ENCODE data around the gene DOCK2. TPM values are rescaled to one million over a fixed set of nuclear protein-coding genes. Genes with fewer than 3 reads are reported as not detected.
A peak's percentile ranks its signal among the peaks of the same experiment; 100 is the strongest.

Gene DOCK2
- total RNA-seq, 1 experiment from 2014 or later: 1.4 TPM

DNA sequence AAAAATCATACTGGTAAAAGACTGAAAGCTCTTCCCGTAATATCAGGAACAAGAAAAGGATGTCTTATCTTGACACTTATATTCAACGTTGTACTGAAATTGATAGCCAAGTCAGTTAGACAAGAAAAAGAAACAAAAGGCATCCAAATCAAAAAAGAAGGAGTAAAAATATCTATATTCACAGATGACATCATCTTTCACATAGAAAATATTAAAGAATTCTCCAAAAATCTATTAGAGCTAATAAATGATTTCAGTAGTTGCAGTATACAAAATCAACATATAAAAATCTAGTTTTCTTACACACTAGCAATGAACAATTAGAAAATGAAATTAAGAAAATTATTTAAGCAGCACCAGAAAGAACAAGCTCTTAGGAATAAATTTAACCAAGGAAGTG lies 29.2 kb upstream of the DOCK2 start:
- intact Hi-C loops (cut with micrococcal nuclease; ENCODE audit: unreplicated experiment) (no loop called here), in situ Hi-C loops (cut with HindIII; ENCODE audit: low pct_unique_long_range_greater_than_20kb, low sequenced_read_pairs) (no loop called here)
- Histone ChIP-seq H3K27ac (ENCODE audit: low read length) (no peak overlapping the region; the same call in 1 of the 2 replicates), H3K4me3 (ENCODE audit: low read depth in 2 of 2, low read length in 2 of 2) (no peak overlapping the region), H3K4me1 (ENCODE audit: control insufficient read depth, insufficient read depth, low read length) (no peaks in the 10 kb centered on the region), H3K9me3 (ENCODE audit: control insufficient read depth, insufficient read depth, low read depth, low read length) (peaks cover 8% of the 10 kb centered on the region; the same call in 1 of the 2 replicates), H3K36me3 (ENCODE audit: control insufficient read depth, insufficient read depth, low read length) (peaks cover 2% of the 10 kb centered on the region; the same call in 1 of the 2 replicates), H3K27me3 (ENCODE audit: control insufficient read depth, insufficient read depth, low read length) (no peaks in the 10 kb centered on the region)
- no TSS peak for BruUV-seq (replicated peaks)
- ChIA-PET CTCF (no interaction called here), POLR2A (no interaction called here)
- TF ChIP-seq, protein P1, sequence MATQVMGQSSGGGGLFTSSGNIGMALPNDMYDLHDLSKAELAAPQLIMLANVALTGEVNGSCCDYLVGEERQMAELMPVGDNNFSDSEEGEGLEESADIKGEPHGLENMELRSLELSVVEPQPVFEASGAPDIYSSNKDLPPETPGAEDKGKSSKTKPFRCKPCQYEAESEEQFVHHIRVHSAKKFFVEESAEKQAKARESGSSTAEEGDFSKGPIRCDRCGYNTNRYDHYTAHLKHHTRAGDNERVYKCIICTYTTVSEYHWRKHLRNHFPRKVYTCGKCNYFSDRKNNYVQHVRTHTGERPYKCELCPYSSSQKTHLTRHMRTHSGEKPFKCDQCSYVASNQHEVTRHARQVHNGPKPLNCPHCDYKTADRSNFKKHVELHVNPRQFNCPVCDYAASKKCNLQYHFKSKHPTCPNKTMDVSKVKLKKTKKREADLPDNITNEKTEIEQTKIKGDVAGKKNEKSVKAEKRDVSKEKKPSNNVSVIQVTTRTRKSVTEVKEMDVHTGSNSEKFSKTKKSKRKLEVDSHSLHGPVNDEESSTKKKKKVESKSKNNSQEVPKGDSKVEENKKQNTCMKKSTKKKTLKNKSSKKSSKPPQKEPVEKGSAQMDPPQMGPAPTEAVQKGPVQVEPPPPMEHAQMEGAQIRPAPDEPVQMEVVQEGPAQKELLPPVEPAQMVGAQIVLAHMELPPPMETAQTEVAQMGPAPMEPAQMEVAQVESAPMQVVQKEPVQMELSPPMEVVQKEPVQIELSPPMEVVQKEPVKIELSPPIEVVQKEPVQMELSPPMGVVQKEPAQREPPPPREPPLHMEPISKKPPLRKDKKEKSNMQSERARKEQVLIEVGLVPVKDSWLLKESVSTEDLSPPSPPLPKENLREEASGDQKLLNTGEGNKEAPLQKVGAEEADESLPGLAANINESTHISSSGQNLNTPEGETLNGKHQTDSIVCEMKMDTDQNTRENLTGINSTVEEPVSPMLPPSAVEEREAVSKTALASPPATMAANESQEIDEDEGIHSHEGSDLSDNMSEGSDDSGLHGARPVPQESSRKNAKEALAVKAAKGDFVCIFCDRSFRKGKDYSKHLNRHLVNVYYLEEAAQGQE (IDR thresholded peaks at IDR 0.05; ENCODE audit: insufficient read depth in 1 of 2, low read depth in 2 of 2, low read length in 1 of 2): no peak
- TF ChIP-seq SIN3A (IDR thresholded peaks at IDR 0.05; ENCODE audit: borderline replicate concordance, insufficient read depth, low read depth, low read length): no peak
- TF ChIP-seq TCF7L2 (IDR thresholded peaks at IDR 0.05; ENCODE audit: low read depth, low read length): no peak
- TF ChIP-seq, protein P2, sequence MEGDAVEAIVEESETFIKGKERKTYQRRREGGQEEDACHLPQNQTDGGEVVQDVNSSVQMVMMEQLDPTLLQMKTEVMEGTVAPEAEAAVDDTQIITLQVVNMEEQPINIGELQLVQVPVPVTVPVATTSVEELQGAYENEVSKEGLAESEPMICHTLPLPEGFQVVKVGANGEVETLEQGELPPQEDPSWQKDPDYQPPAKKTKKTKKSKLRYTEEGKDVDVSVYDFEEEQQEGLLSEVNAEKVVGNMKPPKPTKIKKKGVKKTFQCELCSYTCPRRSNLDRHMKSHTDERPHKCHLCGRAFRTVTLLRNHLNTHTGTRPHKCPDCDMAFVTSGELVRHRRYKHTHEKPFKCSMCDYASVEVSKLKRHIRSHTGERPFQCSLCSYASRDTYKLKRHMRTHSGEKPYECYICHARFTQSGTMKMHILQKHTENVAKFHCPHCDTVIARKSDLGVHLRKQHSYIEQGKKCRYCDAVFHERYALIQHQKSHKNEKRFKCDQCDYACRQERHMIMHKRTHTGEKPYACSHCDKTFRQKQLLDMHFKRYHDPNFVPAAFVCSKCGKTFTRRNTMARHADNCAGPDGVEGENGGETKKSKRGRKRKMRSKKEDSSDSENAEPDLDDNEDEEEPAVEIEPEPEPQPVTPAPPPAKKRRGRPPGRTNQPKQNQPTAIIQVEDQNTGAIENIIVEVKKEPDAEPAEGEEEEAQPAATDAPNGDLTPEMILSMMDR (IDR thresholded peaks at IDR 0.05): no peak
- TF ChIP-seq POLR2AphosphoS5 (IDR thresholded peaks at IDR 0.05; ENCODE audit: low read depth, low read length): no peak
- ATAC-seq (no peak), DNase-seq (ENCODE audit: low read depth, low spot score) (no peak)

DNA sequence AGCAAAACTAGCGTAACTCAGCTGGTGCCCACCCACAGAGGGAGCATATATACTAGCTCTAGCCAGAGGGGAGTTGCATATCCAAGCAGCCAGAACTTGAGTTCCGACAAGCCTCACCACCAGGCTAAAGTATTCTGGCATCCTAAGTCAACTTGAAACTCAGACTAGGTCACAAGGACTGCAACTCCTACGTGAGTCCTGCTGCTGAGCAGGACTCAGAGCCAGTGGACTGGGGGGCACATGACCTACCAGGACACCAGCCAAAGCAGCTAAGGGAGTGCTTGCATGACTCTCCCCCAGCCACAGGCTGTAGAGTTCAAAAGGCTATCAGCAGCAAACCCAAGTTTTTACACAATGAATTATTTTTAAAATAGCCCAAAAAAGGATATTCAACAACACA lies 27.4 kb upstream of the DOCK2 start:
- H3K4me1 ChIP-seq (ENCODE audit: control insufficient read depth, insufficient read depth, low read length): no peaks in the 10 kb centered on the region
- DNase-seq (ENCODE audit: low read depth, low spot score): no peak
- H3K4me3 ChIP-seq (ENCODE audit: low read depth in 2 of 2, low read length in 2 of 2): no peak overlapping the region
- H3K36me3 ChIP-seq (ENCODE audit: control insufficient read depth, insufficient read depth, low read length): no peaks in the 10 kb centered on the region
- POLR2A ChIA-PET: no interaction called here
- H3K27ac ChIP-seq (ENCODE audit: low read length): no peak overlapping the region
- no peaks in the 10 kb centered on the region for H3K27me3 ChIP-seq (ENCODE audit: control insufficient read depth, insufficient read depth, low read length)
- CTCF ChIA-PET: no interaction called here
- TF ChIP-seq, protein P2 (IDR thresholded peaks at IDR 0.05): no peak
- TF ChIP-seq TCF7L2 (IDR thresholded peaks at IDR 0.05; ENCODE audit: low read depth, low read length): no peak
- peak; percentile 17; the same call in 1 of the 2 replicates for ATAC-seq
- intact Hi-C loops (cut with micrococcal nuclease; ENCODE audit: unreplicated experiment) (no loop called here), in situ Hi-C loops (cut with HindIII; ENCODE audit: low pct_unique_long_range_greater_than_20kb, low sequenced_read_pairs) (no loop called here)
- no TSS peak for BruUV-seq (replicated peaks)
- H3K9me3 ChIP-seq (ENCODE audit: control insufficient read depth, insufficient read depth, low read depth, low read length): peaks cover 8% of the 10 kb centered on the region; the same call in 1 of the 2 replicates
